Stimulated activated naive CD4-positive, alpha-beta T cell (primary cell): ENCODE results near the gene TM6SF1.
"Not testable (repeated sequence)": the region's sequence is repeated elsewhere in the genome, so short reads cannot be mapped to it uniquely, and the experiment has no call there.

Experiments used
- DNase-seq, 6 experiments: peaks; one replicate each; lab custom pipeline; 2025; lab: John Stamatoyannopoulos, UW

Gene TM6SF1

GRCh38 chr15:83106994-83107840 lies at the start of gene TM6SF1:
TM6SF1 (plus strand) TSS chr15:83107645; CDS start chr15:83107681, 36 bp downstream.
- no peak for DNase-seq

- no peak for DNase-seq
These were observed 49.6 kb upstream of the TM6SF1 start for GRCh38 chr15:83057696-83058376.

GRCh38 chr15:83061680-83062079 lies 45.8 kb upstream of the TM6SF1 start:
- no peak for DNase-seq

- DNase-seq, result no peak
These were observed 44.7 kb upstream of the TM6SF1 start for GRCh38 chr15:83062768-83063180.

GRCh38 chr15:83063551-83063950 lies 43.9 kb upstream of the TM6SF1 start:
- DNase-seq, result no peak

- DNase-seq, result peak in 1 of 6 experiments; percentile 7
These were observed 42.6 kb upstream of the TM6SF1 start for GRCh38 chr15:83064859-83065258.

GRCh38 chr15:83065431-83065830 lies 42.0 kb upstream of the TM6SF1 start:
- no peak for DNase-seq

GRCh38 chr15:83066034-83066733 lies 41.3 kb upstream of the TM6SF1 start:
- DNase-seq, result peak in 1 of 6 experiments; percentile 28

- peak; percentile 49 to 76 (median 70) for DNase-seq
These were observed 40.5 kb upstream of the TM6SF1 start, which contains the start of gene BTBD1 for GRCh38 chr15:83066734-83067637. BTBD1 (minus strand) TSS chr15:83067252; CDS start chr15:83067151, 101 bp downstream.

- DNase-seq, result no peak
These were observed 39.8 kb upstream of the TM6SF1 start for GRCh38 chr15:83067638-83067962.

GRCh38 chr15:83068054-83068453 lies 39.4 kb upstream of the TM6SF1 start:
- DNase-seq, result no peak

GRCh38 chr15:83069211-83069642 lies 38.2 kb upstream of the TM6SF1 start:
- DNase-seq, result peak; percentile 13 to 65 (median 30)

- DNase-seq, result no peak
These were observed 29.8 kb upstream of the TM6SF1 start for GRCh38 chr15:83077491-83078230.

- no peak for DNase-seq
These were observed 28.7 kb upstream of the TM6SF1 start for GRCh38 chr15:83078712-83079111.

GRCh38 chr15:83081256-83082014 lies 26.0 kb upstream of the TM6SF1 start:
- no peak for DNase-seq

- DNase-seq, result no peak
These were observed 24.6 kb upstream of the TM6SF1 start for GRCh38 chr15:83082730-83083386.

- DNase-seq, result not testable (repeated sequence)
These were observed 22.0 kb upstream of the TM6SF1 start for GRCh38 chr15:83085461-83085860.

GRCh38 chr15:83085864-83086552 lies 21.4 kb upstream of the TM6SF1 start:
- DNase-seq, result not testable (repeated sequence)

- no peak for DNase-seq
These were observed 19.9 kb upstream of the TM6SF1 start for GRCh38 chr15:83087576-83087975.
